CD14-positive monocyte (primary cell): Measurements from ENCODE around the gene WRNIP1. TPM values are rescaled to one million over a fixed set of nuclear protein-coding genes. Genes with fewer than 3 reads are reported as not detected.

Experiments
- DNase-seq, 3 donors: peaks; one replicate each; pipeline ENCODE4 v3.0.0-alpha.2; 2011 to 2022
- H2AFZ ChIP-seq: 2 replicates; pipeline ENCODE4 v1.6.0; 2012; ENCODE audit warnings: mild to moderate bottlenecking, low read depth, low read length, inconsistent platforms; ENCODE audit not compliant: insufficient read depth, poor library complexity, severe bottlenecking
- H3K27ac ChIP-seq, 2 donors: 1 replicate in 1 of 2; 2 replicates in 1 of 2; pipeline ENCODE4 v1.5.1; 2012 to 2013; ENCODE audit warnings: low read length in 2 of 2, control low read depth in 1 of 2, inconsistent platforms in 1 of 2, low read depth in 1 of 2, mild to moderate bottlenecking in 1 of 2
- H3K27me3 ChIP-seq, 2 donors: one replicate each; pipeline versions ENCODE4 v1.6.0 to v1.6.1; 2011 to 2013; ENCODE audit warnings: low read length in 2 of 2; ENCODE audit not compliant: control insufficient read depth in 2 of 2, insufficient read depth in 2 of 2
- H3K36me3 ChIP-seq, 2 donors: replicated peaks in 1 of 2; 1 replicate in 1 of 2; 2 replicates in 1 of 2; pipeline versions ENCODE4 v1.5.1 to v1.6.1; 2012 to 2013; ENCODE audit warnings: low read length in 2 of 2, control low read depth in 1 of 2, inconsistent platforms in 1 of 2, mild to moderate bottlenecking in 1 of 2; ENCODE audit not compliant: insufficient read depth in 2 of 2, control insufficient read depth in 1 of 2
- H3K4me1 ChIP-seq, 2 donors: 1 replicate in 1 of 2; 2 replicates in 1 of 2; pipeline versions ENCODE4 v1.5.1 to v1.6.1; 2012 to 2013; ENCODE audit warnings: low read length in 2 of 2, control low read depth in 1 of 2, inconsistent platforms in 1 of 2, mild to moderate bottlenecking in 1 of 2, moderate library complexity in 1 of 2; ENCODE audit not compliant: insufficient read depth in 2 of 2, control insufficient read depth in 1 of 2
- H3K4me2 ChIP-seq: replicated peaks from 2 replicates; pipeline ENCODE3; 2012; ENCODE audit warnings: low read length, moderate library complexity, mild to moderate bottlenecking; ENCODE audit not compliant: poor library complexity, severe bottlenecking; ENCODE audit errors: extremely low read depth
- H3K4me3 ChIP-seq, 3 experiments: fragments of 200-600 bp in 1 of 3; sonication (generic) in 1 of 3; replicated peaks in 1 of 3; 1 replicate in 2 of 3; 2 replicates in 1 of 3; pipeline ENCODE4 v1.5.1; 2011 to 2013; ENCODE audit warnings: low read length in 3 of 3, mild to moderate bottlenecking in 3 of 3, control low read depth in 2 of 3, low read depth in 2 of 3, inconsistent platforms in 1 of 3, moderate library complexity in 1 of 3
- H3K79me2 ChIP-seq: 2 replicates; pipeline ENCODE4 v1.6.0; 2012; ENCODE audit warnings: mild to moderate bottlenecking, control low read depth, inconsistent platforms, low read length, moderate library complexity; ENCODE audit not compliant: insufficient read depth
- H3K9ac ChIP-seq: 2 replicates; pipeline ENCODE4 v1.6.0; 2017; ENCODE audit warnings: low read length, mild to moderate bottlenecking; ENCODE audit not compliant: insufficient read depth, poor library complexity, severe bottlenecking
- H3K9me3 ChIP-seq, 2 donors: replicated peaks in 1 of 2; 1 replicate in 1 of 2; 2 replicates in 1 of 2; pipeline versions ENCODE4 v1.5.1 to v1.6.1; 2012 to 2013; ENCODE audit warnings: low read length in 2 of 2, control low read depth in 1 of 2; ENCODE audit not compliant: control insufficient read depth in 1 of 2, insufficient read depth in 1 of 2
- H4K20me1 ChIP-seq: 2 replicates; pipeline ENCODE4 v1.6.0; 2012; ENCODE audit warnings: mild to moderate bottlenecking, low read length, control low read depth, moderate library complexity; ENCODE audit not compliant: insufficient read depth
- H3K27ac Mint-ChIP-seq, 7 donors: one replicate each; pipeline ENCODE4 v1.8.0; 2020; ENCODE audit warnings: mild to moderate bottlenecking in 7 of 7, mixed read lengths in 7 of 7, moderate library complexity in 6 of 7, inconsistent platforms in 2 of 7
- H3K27me3 Mint-ChIP-seq, 3 donors: one replicate each; pipeline ENCODE4 v1.8.0; 2021 to 2022; ENCODE audit warnings: low read depth in 3 of 3, mild to moderate bottlenecking in 3 of 3, mixed read lengths in 3 of 3, moderate library complexity in 3 of 3, inconsistent platforms in 1 of 3
- H3K36me3 Mint-ChIP-seq, 2 donors: one replicate each; pipeline ENCODE4 v1.8.0; 2020; ENCODE audit warnings: mixed read lengths in 2 of 2, inconsistent platforms in 1 of 2, mild to moderate bottlenecking in 1 of 2
- H3K4me1 Mint-ChIP-seq: one replicate; pipeline ENCODE4 v1.8.0; 2020; ENCODE audit warnings: mild to moderate bottlenecking, mixed read lengths
- H3K4me3 Mint-ChIP-seq, 2 donors: one replicate each; pipeline ENCODE4 v1.8.0; 2020; ENCODE audit warnings: mild to moderate bottlenecking in 2 of 2, mixed read lengths in 2 of 2, moderate library complexity in 1 of 2
- H3K9me3 Mint-ChIP-seq, 7 donors: one replicate each; pipeline ENCODE4 v1.8.0; 2020 to 2022; ENCODE audit warnings: mixed read lengths in 7 of 7, mild to moderate bottlenecking in 6 of 7, moderate library complexity in 6 of 7, inconsistent platforms in 2 of 7
- CTCF ChIP-seq: fragments of 200-600 bp; IDR thresholded peaks from one replicate; pipeline ENCODE4 v1.8.0; 2022; ENCODE audit warnings: antibody characterized with exemption, mild to moderate bottlenecking
- WGBS: methylation state at CpG from one replicate; pipeline ENCODE4 v1.1.5; 2013; ENCODE audit warnings: missing lambda C conversion rate; ENCODE audit not compliant: insufficient coverage; 5-methylcytosine and 5-hydroxymethylcytosine counted together
- intact Hi-C, 2 donors: fragments of 100-400 bp; cut with micrococcal nuclease; formaldehyde crosslinking; loops; one replicate each; pipeline versions ENCODE4 v1.15.0 to v1.15.1; 2023
- polyA plus RNA-seq, 3 donors: library from polyadenylated mRNA; depleted of rRNA in 1 of 3; unstranded in 2 of 3; stranded (reverse) in 1 of 3; fragments of 300-500 nt in 2 of 3; fragments of >200 nt in 1 of 3; fragmentation: Illumina TruSeq in 2 of 3; gene quantifications; 1 replicate in 2 of 3; 2 replicates in 1 of 3; pipeline ENCODE4 v1.2.3, GENCODE V29; 2012 to 2021

The WRNIP1 gene
- polyA plus RNA-seq, 3 donors, result 17.5 to 25.8 (median 17.8) TPM

- peaks cover 0 to 9% (median 8%) of the 10 kb centered on the region in 3 donors for H3K27me3 Mint-ChIP-seq
- peaks cover 17% of the 10 kb centered on the region for H3K4me1 Mint-ChIP-seq
- Histone ChIP-seq H3K9me3 (no peaks in the 10 kb centered on the region), H3K36me3 (no peaks in the 10 kb centered on the region), H3K27me3 (no peaks in the 10 kb centered on the region), H3K79me2 (no peaks in the 10 kb centered on the region), H4K20me1 (no peaks in the 10 kb centered on the region), H3K27ac (no peak overlapping the region), H3K4me3 (no peak overlapping the region), H2AFZ (no peak overlapping the region), H3K4me1 (peaks cover 11 to 13% of the 10 kb centered on the region in 2 donors), H3K9ac (no peak overlapping the region), H3K4me2 (no peak overlapping the region)
- H3K36me3 Mint-ChIP-seq, result no peaks in the 10 kb centered on the region
- H3K9me3 Mint-ChIP-seq, result no peaks in the 10 kb centered on the region
- DNase-seq, result no peak
- no CpG with 5 or more reads among the region's 3 CpGs for WGBS
- no peak overlapping the region for H3K27ac Mint-ChIP-seq
- TF ChIP-seq CTCF, result no peak
- H3K4me3 Mint-ChIP-seq, result no peak overlapping the region
- intact Hi-C loops, result no loop called here
Observed at GRCh38 chr6:2751871-2752270, 13.3 kb upstream of the WRNIP1 start.

DNA sequence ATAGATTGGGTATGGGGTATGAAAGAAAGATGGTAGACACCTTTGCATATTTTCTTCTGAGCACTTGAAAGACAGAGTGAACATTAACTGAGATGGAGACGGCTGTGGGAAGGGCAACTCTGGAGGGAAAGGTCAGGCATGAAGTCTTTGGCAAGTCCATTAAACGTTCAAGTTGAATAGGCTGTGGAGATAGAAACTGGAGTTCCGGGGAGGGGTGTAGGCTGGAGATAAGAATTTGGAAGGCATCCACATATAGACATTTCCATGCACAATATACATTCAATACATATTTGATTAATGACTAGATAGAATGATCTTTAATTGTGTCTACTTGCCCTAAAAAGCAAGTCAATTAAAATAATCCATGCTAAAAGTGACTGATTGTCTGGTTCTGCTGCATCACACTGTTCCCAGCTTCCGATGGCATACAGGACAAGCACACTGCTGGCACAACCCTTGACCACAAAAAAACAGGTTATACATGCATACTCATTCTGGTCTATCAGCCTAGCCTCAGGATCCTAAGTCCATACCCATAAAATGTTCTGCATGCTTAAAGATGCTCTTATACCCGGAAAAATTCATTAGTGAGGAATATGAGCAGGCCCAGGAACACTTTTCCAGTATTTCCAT is 12.6 kb upstream of the WRNIP1 start:
- TF ChIP-seq CTCF, result no peak
- no peak overlapping the region for H3K27ac Mint-ChIP-seq
- Histone ChIP-seq H3K27me3 (no peaks in the 10 kb centered on the region), H3K9me3 (no peaks in the 10 kb centered on the region), H4K20me1 (no peaks in the 10 kb centered on the region), H3K79me2 (no peaks in the 10 kb centered on the region), H3K27ac (no peak overlapping the region), H3K9ac (no peak overlapping the region), H3K4me1 (peaks cover 15 to 17% of the 10 kb centered on the region in 2 donors), H3K4me2 (no peak overlapping the region), H3K4me3 (no peak overlapping the region), H3K36me3 (no peaks in the 10 kb centered on the region), H2AFZ (no peak overlapping the region)
- no peaks in the 10 kb centered on the region for H3K36me3 Mint-ChIP-seq
- no peak for DNase-seq
- H3K4me3 Mint-ChIP-seq, result no peak overlapping the region
- H3K4me1 Mint-ChIP-seq, result peaks cover 18% of the 10 kb centered on the region
- intact Hi-C loops, result no loop called here
- 33% methylated on average over 1 of the region's 5 CpGs for WGBS
- H3K9me3 Mint-ChIP-seq, result no peaks in the 10 kb centered on the region
- H3K27me3 Mint-ChIP-seq, result peaks cover 0 to 9% (median 8%) of the 10 kb centered on the region in 3 donors
